ENCODE data around the gene DPP4. TPM values are rescaled to one million over a fixed set of nuclear protein-coding genes. Genes with fewer than 3 reads are reported as not detected.

Gene DPP4
- total RNA-seq, 1 donor from 2014 or later = 0.49 TPM

- no peak overlapping the region for H3K27ac ChIP-seq
- H3K79me2 ChIP-seq (ENCODE audit: low read depth) = no peaks in the 10 kb centered on the region
- no peak overlapping the region for H3K4me3 ChIP-seq
- DNase-seq (ENCODE audit: low spot score) = no peak
- no peaks in the 10 kb centered on the region for H3K27me3 ChIP-seq
- no peak overlapping the region for H3K4me2 ChIP-seq
- H2AFZ ChIP-seq (replicated peaks) = no peak overlapping the region
- H3K4me1 ChIP-seq = peaks cover 17% of the 10 kb centered on the region
- no peak for TF ChIP-seq EZH2phosphoT487 (IDR thresholded peaks at IDR 0.05)
- no peak for TF ChIP-seq CTCF (IDR thresholded peaks at IDR 0.05)
- TF ChIP-seq EZH2 (IDR thresholded peaks at IDR 0.05) = no peak
- H3K27me3 Mint-ChIP-seq (ENCODE audit: insufficient read depth, low read depth) = no peaks in the 10 kb centered on the region
- H3K27ac Mint-ChIP-seq = no peak overlapping the region
- no peaks in the 10 kb centered on the region for H3K36me3 Mint-ChIP-seq
- H3K36me3 ChIP-seq = no peaks in the 10 kb centered on the region
- H3K4me1 Mint-ChIP-seq = peaks cover 16% of the 10 kb centered on the region
- no peak overlapping the region for H3K9ac ChIP-seq
- H3K9me3 Mint-ChIP-seq = no peaks in the 10 kb centered on the region
- H3K9me3 ChIP-seq (ENCODE audit: low read depth) = no peaks in the 10 kb centered on the region
- H4K20me1 ChIP-seq (ENCODE audit: low read depth) = no peaks in the 10 kb centered on the region
- no peak overlapping the region for H3K4me3 Mint-ChIP-seq
- H3F3A ChIP-seq (ENCODE audit: low read depth) = no peaks in the 10 kb centered on the region
Measured at GRCh38 chr2:162021516-162022058, 52.4 kb downstream of the DPP4 start.

- Histone ChIP-seq H3K36me3 (no peaks in the 10 kb centered on the region), H3K27ac (no peak overlapping the region), H3F3A (ENCODE audit: low read depth) (no peaks in the 10 kb centered on the region), H3K9ac (no peak overlapping the region), H3K79me2 (ENCODE audit: low read depth) (no peaks in the 10 kb centered on the region), H3K27me3 (no peaks in the 10 kb centered on the region), H3K9me3 (ENCODE audit: low read depth) (no peaks in the 10 kb centered on the region), H3K4me2 (no peak overlapping the region), H2AFZ (replicated peaks) (peak overlapping the region; percentile 51), H3K4me1 (peaks cover 21% of the 10 kb centered on the region), H3K4me3 (no peak overlapping the region), H4K20me1 (ENCODE audit: low read depth) (no peaks in the 10 kb centered on the region)
- H3K36me3 Mint-ChIP-seq = no peaks in the 10 kb centered on the region
- no peak overlapping the region for H3K4me3 Mint-ChIP-seq
- H3K27me3 Mint-ChIP-seq (ENCODE audit: insufficient read depth, low read depth) = no peaks in the 10 kb centered on the region
- peaks cover 24% of the 10 kb centered on the region for H3K4me1 Mint-ChIP-seq
- TF ChIP-seq CTCF (IDR thresholded peaks at IDR 0.05) (no peak), EZH2 (IDR thresholded peaks at IDR 0.05) (no peak), EZH2phosphoT487 (IDR thresholded peaks at IDR 0.05) (no peak)
- no peaks in the 10 kb centered on the region for H3K9me3 Mint-ChIP-seq
- no peak overlapping the region for H3K27ac Mint-ChIP-seq
- no peak for DNase-seq (ENCODE audit: low spot score)
Measured at GRCh38 chr2:162018530-162018929, 55.5 kb downstream of the DPP4 start.

- DNase-seq (ENCODE audit: low spot score) = no peak
- Histone ChIP-seq H3F3A (ENCODE audit: low read depth) (no peaks in the 10 kb centered on the region), H3K79me2 (ENCODE audit: low read depth) (no peaks in the 10 kb centered on the region), H4K20me1 (ENCODE audit: low read depth) (no peaks in the 10 kb centered on the region), H3K9ac (no peak overlapping the region), H2AFZ (replicated peaks) (no peak overlapping the region), H3K4me2 (no peak overlapping the region), H3K4me1 (peaks cover 21% of the 10 kb centered on the region), H3K9me3 (ENCODE audit: low read depth) (no peaks in the 10 kb centered on the region), H3K27me3 (no peaks in the 10 kb centered on the region), H3K36me3 (no peaks in the 10 kb centered on the region), H3K27ac (no peak overlapping the region), H3K4me3 (no peak overlapping the region)
- Mint-ChIP-seq H3K9me3 (no peaks in the 10 kb centered on the region), H3K4me3 (no peak overlapping the region), H3K27ac (no peak overlapping the region), H3K4me1 (peaks cover 24% of the 10 kb centered on the region), H3K27me3 (ENCODE audit: insufficient read depth, low read depth) (no peaks in the 10 kb centered on the region), H3K36me3 (no peaks in the 10 kb centered on the region)
- TF ChIP-seq EZH2 (IDR thresholded peaks at IDR 0.05) (no peak), CTCF (IDR thresholded peaks at IDR 0.05) (no peak), EZH2phosphoT487 (IDR thresholded peaks at IDR 0.05) (no peak)
Measured at GRCh38 chr2:162017233-162017632, 56.8 kb downstream of the DPP4 start.

All from neural progenitor cell (in vitro differentiated cells).